Endothelial cell of umbilical vein (primary cell): ENCODE data around the gene TRIM25. TPM values are rescaled to one million over a fixed set of nuclear protein-coding genes. Genes with fewer than 3 reads are reported as not detected.

Experiments
- BruUV-seq: library from RNA; stranded (reverse); fragments of 400-500 nt; replicated peaks from 2 replicates; lab custom pipeline; 2021; lab: Mats Ljungman, UMichigan
- CTCF ChIA-PET: fragments of 300-600, 350-600 bp; sonication (Branson Sonifier 250); formaldehyde crosslinking; loops from one replicate; lab custom pipeline; 2021; ENCODE audit warnings: antibody characterized with exemption, inconsistent platforms; lab: Charles Lee
- POLR2A ChIA-PET: fragments of 300-600, 350-600 bp; sonication (Branson Sonifier 250); formaldehyde crosslinking; loops from one replicate; lab custom pipeline; 2021; ENCODE audit warnings: antibody characterized with exemption, inconsistent platforms; lab: Charles Lee
- DNase-seq: peaks from one replicate; pipeline ENCODE4 v3.0.0-alpha.2; 2011; ENCODE audit warnings: low read depth, low spot score
- FAIRE-seq: peaks from 2 replicates; lab custom pipeline; 2011; peaks lifted over from hg19 to GRCh38; lab: Jason Lieb, UNC
- H2AFZ ChIP-seq: 2 replicates; pipeline ENCODE4 v1.6.0; 2012; ENCODE audit warnings: low read depth, low read length, control low read depth, inconsistent platforms
- H3K27ac ChIP-seq: 2 replicates; pipeline ENCODE4 v1.5.1; 2011; ENCODE audit warnings: low read depth, mild to moderate bottlenecking, control low read depth, low read length, moderate library complexity; ENCODE audit not compliant: insufficient read depth
- H3K27me3 ChIP-seq, 2 experiments: 2 replicates each; pipeline versions ENCODE4 v1.6.0 to v1.6.1; 2011; ENCODE audit warnings: low read length in 2 of 2, mixed read lengths in 1 of 2; ENCODE audit not compliant: control insufficient read depth in 2 of 2, insufficient read depth in 2 of 2
- H3K36me3 ChIP-seq, 2 experiments: 2 replicates in 1 of 2; 3 replicates in 1 of 2; pipeline ENCODE4 v1.5.1; 2011; ENCODE audit warnings: low read length in 2 of 2, mild to moderate bottlenecking in 1 of 2, moderate library complexity in 1 of 2; ENCODE audit not compliant: control insufficient read depth in 2 of 2, insufficient read depth in 2 of 2; ENCODE audit errors: extremely low read depth in 1 of 2
- H3K4me1 ChIP-seq: 3 replicates; pipeline ENCODE4 v1.5.1; 2011; ENCODE audit warnings: mild to moderate bottlenecking, low read length; ENCODE audit not compliant: control insufficient read depth, insufficient read depth; ENCODE audit errors: extremely low read depth
- H3K4me2 ChIP-seq: 2 replicates; pipeline ENCODE4 v1.6.1; 2011; ENCODE audit warnings: low read length, control low read depth, mixed read lengths; ENCODE audit not compliant: insufficient read depth
- H3K4me3 ChIP-seq, 3 experiments: fragments of 200-600 bp in 1 of 3; sonication (generic), shearing (Covaris generic) in 1 of 3; replicated peaks in 1 of 3; 2 replicates each; pipeline ENCODE4 v1.5.1; 2011 to 2016; ENCODE audit warnings: control low read depth in 3 of 3, low read length in 3 of 3, mild to moderate bottlenecking in 2 of 3, inconsistent platforms in 1 of 3, low read depth in 1 of 3, moderate library complexity in 1 of 3; ENCODE audit not compliant: insufficient read depth in 1 of 3
- H3K79me2 ChIP-seq: 2 replicates; pipeline ENCODE4 v1.6.0; 2012; ENCODE audit warnings: low read length, inconsistent platforms; ENCODE audit not compliant: control insufficient read depth, insufficient read depth
- H3K9ac ChIP-seq: replicated peaks from 2 replicates; pipeline ENCODE3; 2011; ENCODE audit warnings: low read length, control low read depth; ENCODE audit not compliant: insufficient read depth; ENCODE audit errors: extremely low read depth
- H3K9me1 ChIP-seq: replicated peaks from 3 replicates; pipeline ENCODE4 v1.6.0; 2011; ENCODE audit warnings: mild to moderate bottlenecking, low read length; ENCODE audit not compliant: control insufficient read depth, insufficient read depth; ENCODE audit errors: extremely low read depth
- H3K9me3 ChIP-seq: replicated peaks from 2 replicates; pipeline ENCODE4 v1.5.1; 2012; ENCODE audit warnings: low read length, inconsistent platforms; ENCODE audit not compliant: control insufficient read depth, insufficient read depth
- H4K20me1 ChIP-seq: replicated peaks from 2 replicates; pipeline ENCODE3; 2011; ENCODE audit warnings: mild to moderate bottlenecking, low read length; ENCODE audit not compliant: control insufficient read depth, insufficient read depth; ENCODE audit errors: extremely low read depth
- CTCF ChIP-seq, 2 donors: IDR thresholded peaks; 1 replicate in 1 of 2; 2 replicates in 1 of 2; pipeline ENCODE4 v1.5.1; 2011; ENCODE audit warnings: low read length in 2 of 2, mild to moderate bottlenecking in 2 of 2, moderate library complexity in 2 of 2, control low read depth in 1 of 2, inconsistent platforms in 1 of 2, low read depth in 1 of 2; ENCODE audit not compliant: insufficient read depth in 1 of 2; ENCODE audit errors: extremely low read depth in 1 of 2
- EZH2 ChIP-seq: IDR thresholded peaks from 2 replicates; pipeline ENCODE4 v1.6.1; 2012; ENCODE audit warnings: borderline replicate concordance, low read depth, mild to moderate bottlenecking, moderate library complexity, low read length, inconsistent platforms; ENCODE audit not compliant: severe bottlenecking
- FOS ChIP-seq: IDR thresholded peaks from 2 replicates; pipeline ENCODE4 v1.6.1; 2011; ENCODE audit warnings: mild to moderate bottlenecking, low read length, moderate library complexity, borderline replicate concordance; ENCODE audit not compliant: insufficient read depth
- GATA2 ChIP-seq: IDR thresholded peaks from 2 replicates; pipeline ENCODE4 v1.7.0; 2011; ENCODE audit warnings: low read depth, mild to moderate bottlenecking, moderate library complexity, mixed read lengths, low read length; ENCODE audit not compliant: insufficient read length, insufficient read depth
- JUN ChIP-seq: IDR thresholded peaks from 2 replicates; pipeline ENCODE4 v1.6.1; 2011; ENCODE audit warnings: borderline replicate concordance, low read depth; ENCODE audit not compliant: insufficient read length, insufficient read depth
- MAX ChIP-seq: IDR thresholded peaks from 2 replicates; pipeline ENCODE4 v1.6.1; 2011; ENCODE audit not compliant: insufficient read depth, insufficient read length
- MYC ChIP-seq: IDR thresholded peaks from one replicate; pipeline ENCODE4 v1.6.1; 2011; ENCODE audit warnings: mild to moderate bottlenecking, low read depth, low read length
- POLR2A ChIP-seq: IDR thresholded peaks from 2 replicates; pipeline ENCODE4 v1.6.1; 2012; ENCODE audit warnings: low read depth, mild to moderate bottlenecking, control low read depth, low read length
- POLR2AphosphoS5 ChIP-seq: IDR thresholded peaks from 2 replicates; pipeline ENCODE4 v1.6.1; 2012; ENCODE audit warnings: low read depth, mild to moderate bottlenecking, control low read depth, low read length, moderate library complexity; ENCODE audit not compliant: insufficient read depth
- dilution Hi-C: fragments of 300-500 bp; cut with MboI; formaldehyde crosslinking; loops from one replicate; pipeline ENCODE4 v1.15.0; 2019; ENCODE audit warnings: low sequenced_read_pairs; ENCODE audit not compliant: extremely low pct_ligation_motif_present
- intact Hi-C: fragments of 100-400 bp; cut with micrococcal nuclease; formaldehyde crosslinking; loops from one replicate; pipeline ENCODE4 v1.10.0; 2022
- polyA plus RNA-seq, 4 experiments: library from polyadenylated mRNA; depleted of rRNA in 3 of 4; stranded (reverse) in 3 of 4; unstranded in 1 of 4; fragments of >200 nt; gene quantifications; 2 replicates each; pipeline versions ENCODE4 v1.2.1 to v1.2.3, GENCODE V29; 2011 to 2012; ENCODE audit warnings: missing spikeins in 1 of 4
- total RNA-seq: library from RNA; stranded (reverse); gene quantifications from 2 replicates; pipeline ENCODE4 v1.2.3, GENCODE V29; 2021

TRIM25 gene
- total and polyA plus RNA-seq, 2 donors (not counting 3 experiments of a cell fraction or from before 2014, with no cell fraction given), result 42.8 to 98.4 TPM

GRCh38 chr17:56918916-56919315 lies 5.1 kb upstream of the TRIM25 start:
- no peak overlapping the region for H3K27ac ChIP-seq
- dilution Hi-C loops (no loop called here), intact Hi-C loops (no loop called here)
- peaks cover 3% of the 10 kb centered on the region for H3K79me2 ChIP-seq
- TF ChIP-seq POLR2A (no peak), EZH2 (no peak), MYC (no peak), MAX (no peak), CTCF (IDR thresholded peaks at IDR 0.05; ENCODE audit: extremely low read depth in 1 of 2, insufficient read depth in 1 of 2, low read depth in 1 of 2, low read length in 2 of 2) (no peak), FOS (no peak), GATA2 (no peak), JUN (no peak), POLR2AphosphoS5 (no peak)
- H3K4me3 ChIP-seq, result no peak overlapping the region
- no peaks in the 10 kb centered on the region for H3K27me3 ChIP-seq
- H4K20me1 ChIP-seq, result no peaks in the 10 kb centered on the region
- no peaks in the 10 kb centered on the region for H3K9me3 ChIP-seq
- H2AFZ ChIP-seq, result no peak overlapping the region
- H3K36me3 ChIP-seq, result no peaks in the 10 kb centered on the region
- H3K4me1 ChIP-seq, result peaks cover 29% of the 10 kb centered on the region
- FAIRE-seq (no peak), DNase-seq (no peak)
- no TSS peak for BruUV-seq
- ChIA-PET POLR2A (no interaction called here), CTCF (interaction anchor here (1.0 kb wide), 1 partner anchor 15 kb away, joined by 3 read pairs; no protein-coding TSS in a partner anchor)
- no peak overlapping the region for H3K4me2 ChIP-seq
- no peaks in the 10 kb centered on the region for H3K9me1 ChIP-seq
- no peak overlapping the region for H3K9ac ChIP-seq
